Liver (tissue), 3 donors: ENCODE results near the gene CRISPLD2.

ENCODE experiments used
- ATF3 ChIP-seq: IDR thresholded peaks from 2 replicates; pipeline ENCODE4 v1.6.1; 2016; ENCODE audit warnings: antibody characterized with exemption
- CTCF ChIP-seq: fragments of 150-350 bp; IDR thresholded peaks from 2 replicates; pipeline ENCODE4 v1.5.1; 2017; ENCODE audit warnings: improper control_type of control experiment, low read depth, low read length; ENCODE audit not compliant: missing input control
- EGR1 ChIP-seq, 2 donors: IDR thresholded peaks; 2 replicates each; pipeline ENCODE4 v1.6.1; 2016 to 2018; ENCODE audit warnings: antibody characterized with exemption in 2 of 2, low read depth in 2 of 2
- GABPA ChIP-seq, 2 donors: IDR thresholded peaks in 1 of 2; conservative IDR thresholded peaks in 1 of 2; 2 replicates each; pipeline ENCODE4 v1.6.1; 2016; ENCODE audit warnings: antibody characterized with exemption in 2 of 2, mild to moderate bottlenecking in 1 of 2, moderate library complexity in 1 of 2
- JUND ChIP-seq, 2 donors: IDR thresholded peaks; 2 replicates each; pipeline ENCODE4 v1.6.1; 2016; ENCODE audit warnings: antibody characterized with exemption in 2 of 2
- MAX ChIP-seq: IDR thresholded peaks from 2 replicates; pipeline ENCODE4 v1.6.1; 2016; ENCODE audit warnings: antibody characterized with exemption
- RAD21 ChIP-seq, 2 donors: IDR thresholded peaks; 2 replicates each; pipeline ENCODE4 v1.6.1; 2016; ENCODE audit warnings: antibody characterized with exemption in 2 of 2, mild to moderate bottlenecking in 2 of 2
- REST ChIP-seq: IDR thresholded peaks from 2 replicates; pipeline ENCODE4 v1.6.1; 2016; ENCODE audit warnings: antibody characterized with exemption, mild to moderate bottlenecking
- RXRA ChIP-seq, 2 donors: IDR thresholded peaks; 2 replicates each; pipeline ENCODE4 v1.6.1; 2017 to 2018; ENCODE audit warnings: antibody characterized with exemption in 2 of 2, mild to moderate bottlenecking in 1 of 2
- SP1 ChIP-seq: IDR thresholded peaks from 2 replicates; pipeline ENCODE4 v1.6.1; 2018; ENCODE audit warnings: antibody characterized with exemption, mild to moderate bottlenecking
- TAF1 ChIP-seq: conservative IDR thresholded peaks from 2 replicates; pipeline ENCODE4 v1.6.1; 2016; ENCODE audit warnings: antibody characterized with exemption, mild to moderate bottlenecking
- YY1 ChIP-seq: IDR thresholded peaks from 2 replicates; pipeline ENCODE4 v1.6.1; 2016; ENCODE audit warnings: antibody characterized with exemption, mild to moderate bottlenecking
- ZBTB33 ChIP-seq: IDR thresholded peaks from 2 replicates; pipeline ENCODE4 v1.6.1; 2016; ENCODE audit warnings: antibody characterized with exemption
- donor health status: healthy.
- donor health status: healthy.

- no peak for TF ChIP-seq EGR1 (IDR thresholded peaks at IDR 0.05; ENCODE audit: low read depth in 2 of 2)
- TF ChIP-seq ZBTB33, result no peak
- TF ChIP-seq CTCF, result no peak
- no peak for TF ChIP-seq MAX
- no peak for TF ChIP-seq RAD21 (IDR thresholded peaks at IDR 0.05)
- no peak for TF ChIP-seq TAF1
- no peak for TF ChIP-seq RXRA (IDR thresholded peaks at IDR 0.05)
- no peak for TF ChIP-seq SP1
- no peak for TF ChIP-seq ATF3
- no peak for TF ChIP-seq YY1
- TF ChIP-seq JUND (IDR thresholded peaks at IDR 0.05), result no peak
- TF ChIP-seq GABPA (IDR thresholded peaks at IDR 0.05 in 1 of 2, conservative IDR thresholded peaks at IDR 0.05 in 1 of 2), result no peak
- TF ChIP-seq REST, result no peak
Measured at GRCh38 chr16:84957192-84957591, 137.4 kb downstream of the CRISPLD2 start.
